Measurements from ENCODE around the gene CTSK. TPM values are rescaled to one million over a fixed set of nuclear protein-coding genes. Genes with fewer than 3 reads are reported as not detected.
A peak's percentile ranks its signal among the peaks of the same experiment; 100 is the strongest.

The CTSK gene
- total RNA-seq, 1 experiment from 2014 or later, result 4.2 TPM

DNA sequence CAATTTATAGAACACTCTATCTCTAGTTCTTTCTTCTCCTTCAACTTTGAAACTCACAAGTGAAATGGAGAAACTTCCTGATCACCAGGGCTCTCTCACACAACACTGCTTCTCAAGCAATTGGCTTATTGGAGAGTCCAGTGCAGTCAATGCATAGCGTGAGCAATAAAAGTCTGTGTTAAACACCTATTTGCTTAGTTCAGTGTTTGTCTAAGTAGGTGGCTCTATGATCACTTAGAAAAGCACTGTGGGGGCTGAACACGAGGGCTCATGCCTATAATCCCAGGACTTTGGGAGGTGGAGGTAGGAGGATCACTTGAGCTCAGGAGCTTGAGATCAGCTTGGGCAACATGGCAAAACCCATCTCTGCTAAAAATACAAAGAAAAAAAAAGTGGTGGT lies 54.6 kb downstream of the CTSK start:
- no peak overlapping the region for H2BK15ac ChIP-seq (ENCODE audit: low read depth, low read length)
- TF ChIP-seq, protein P1, sequence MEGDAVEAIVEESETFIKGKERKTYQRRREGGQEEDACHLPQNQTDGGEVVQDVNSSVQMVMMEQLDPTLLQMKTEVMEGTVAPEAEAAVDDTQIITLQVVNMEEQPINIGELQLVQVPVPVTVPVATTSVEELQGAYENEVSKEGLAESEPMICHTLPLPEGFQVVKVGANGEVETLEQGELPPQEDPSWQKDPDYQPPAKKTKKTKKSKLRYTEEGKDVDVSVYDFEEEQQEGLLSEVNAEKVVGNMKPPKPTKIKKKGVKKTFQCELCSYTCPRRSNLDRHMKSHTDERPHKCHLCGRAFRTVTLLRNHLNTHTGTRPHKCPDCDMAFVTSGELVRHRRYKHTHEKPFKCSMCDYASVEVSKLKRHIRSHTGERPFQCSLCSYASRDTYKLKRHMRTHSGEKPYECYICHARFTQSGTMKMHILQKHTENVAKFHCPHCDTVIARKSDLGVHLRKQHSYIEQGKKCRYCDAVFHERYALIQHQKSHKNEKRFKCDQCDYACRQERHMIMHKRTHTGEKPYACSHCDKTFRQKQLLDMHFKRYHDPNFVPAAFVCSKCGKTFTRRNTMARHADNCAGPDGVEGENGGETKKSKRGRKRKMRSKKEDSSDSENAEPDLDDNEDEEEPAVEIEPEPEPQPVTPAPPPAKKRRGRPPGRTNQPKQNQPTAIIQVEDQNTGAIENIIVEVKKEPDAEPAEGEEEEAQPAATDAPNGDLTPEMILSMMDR (conservative IDR thresholded peaks at IDR 0.05), result no peak
- no peaks in the 10 kb centered on the region for H3K79me1 ChIP-seq (ENCODE audit: insufficient read depth, low read depth, low read length, poor library complexity, severe bottlenecking)
- WGBS (ENCODE audit: extremely low coverage, insufficient read length, low lambda C conversion rate), result no CpG with 5 or more reads among the region's 2 CpGs
- no peak overlapping the region for H3K14ac ChIP-seq (ENCODE audit: insufficient read depth, low read length)
- DNase-seq, result no peak
- H4K5ac ChIP-seq (ENCODE audit: insufficient read length, low read depth, low read length), result no peak overlapping the region
- Mint-ChIP-seq H3K27me3 (ENCODE audit: low read depth) (no peaks in the 10 kb centered on the region), H3K27ac (peak overlapping the region in 1 of 3 experiments; percentile 40; a peak in 1 of 7 replicates), H3K4me1 (no peaks in the 10 kb centered on the region), H3K9me3 (no peaks in the 10 kb centered on the region), H3K36me3 (ENCODE audit: insufficient read depth in 1 of 3, low read depth in 3 of 3) (no peaks in the 10 kb centered on the region), H3K4me3 (no peak overlapping the region)
- no peak overlapping the region for H3K56ac ChIP-seq (ENCODE audit: insufficient read length, low read depth, low read length)
- no peak overlapping the region for H2AK5ac ChIP-seq (ENCODE audit: insufficient read length, low read length)
- H2AFZ ChIP-seq (ENCODE audit: low read length), result no peak overlapping the region
- no peak overlapping the region for H3T11ph ChIP-seq (ENCODE audit: low read length)
- no peak overlapping the region for H3K4ac ChIP-seq (ENCODE audit: low read depth, low read length)
- H3K23ac ChIP-seq (ENCODE audit: insufficient read length, low read depth, low read length), result no peak overlapping the region
- no peak overlapping the region for H4K8ac ChIP-seq (replicated peaks; ENCODE audit: insufficient read length, low read depth, low read length)
- no peak overlapping the region for H2BK20ac ChIP-seq (ENCODE audit: low read depth, low read length, poor library complexity, severe bottlenecking)
- H2BK12ac ChIP-seq (ENCODE audit: insufficient read length, low read depth, low read length), result no peak overlapping the region
- H2BK5ac ChIP-seq (ENCODE audit: insufficient read length, low read length), result no peak overlapping the region
- no peaks in the 10 kb centered on the region for H4K20me1 ChIP-seq (ENCODE audit: control insufficient read depth, insufficient read depth, insufficient read length)
- no peak overlapping the region for H3K9ac ChIP-seq (ENCODE audit: extremely low read depth, insufficient read length, low read length)
- no peaks in the 10 kb centered on the region for H3K79me2 ChIP-seq (ENCODE audit: insufficient read depth, low read length)
- no peak overlapping the region for H3K27ac ChIP-seq (ENCODE audit: insufficient read length, low read depth, low read length)
- H3K23me2 ChIP-seq (ENCODE audit: insufficient read length, low read depth, low read length, poor library complexity, severe bottlenecking), result no peaks in the 10 kb centered on the region
- H2BK120ac ChIP-seq (ENCODE audit: low read depth, low read length, poor library complexity, severe bottlenecking), result no peak overlapping the region
- no peaks in the 10 kb centered on the region for H3K9me3 ChIP-seq (ENCODE audit: control insufficient read depth, low read depth, low read length)
- no peaks in the 10 kb centered on the region for H3K4me1 ChIP-seq (ENCODE audit: insufficient read depth, low read length)
- H3K18ac ChIP-seq (ENCODE audit: insufficient read length, low read depth, low read length), result no peak overlapping the region
- H3K4me2 ChIP-seq (ENCODE audit: insufficient read depth, insufficient read length, low read length), result no peak overlapping the region
- H3K27me3 ChIP-seq (ENCODE audit: insufficient read depth, low read length), result peaks cover 2% of the 10 kb centered on the region; the same call in 1 of the 2 replicates
- H4K91ac ChIP-seq (ENCODE audit: insufficient read length, low read depth, low read length), result no peak overlapping the region
